Glomerular endothelial cell (primary cell): ENCODE data around the gene FAM124A. TPM values are rescaled to one million over a fixed set of nuclear protein-coding genes. Genes with fewer than 3 reads are reported as not detected.

ENCODE experiments used
- DNase-seq: peaks from one replicate; pipeline ENCODE4 v3.0.0-alpha.2; 2011; ENCODE audit warnings: low read depth, low spot score; ENCODE audit errors: extremely low read depth
- total RNA-seq: library from RNA; depleted of rRNA; stranded (reverse); fragments of >200 nt; gene quantifications from 2 replicates; pipeline ENCODE4 v1.2.3, GENCODE V29; 2015

The FAM124A gene
- total RNA-seq, 1 donor from 2014 or later, result 10.1 TPM

DNA sequence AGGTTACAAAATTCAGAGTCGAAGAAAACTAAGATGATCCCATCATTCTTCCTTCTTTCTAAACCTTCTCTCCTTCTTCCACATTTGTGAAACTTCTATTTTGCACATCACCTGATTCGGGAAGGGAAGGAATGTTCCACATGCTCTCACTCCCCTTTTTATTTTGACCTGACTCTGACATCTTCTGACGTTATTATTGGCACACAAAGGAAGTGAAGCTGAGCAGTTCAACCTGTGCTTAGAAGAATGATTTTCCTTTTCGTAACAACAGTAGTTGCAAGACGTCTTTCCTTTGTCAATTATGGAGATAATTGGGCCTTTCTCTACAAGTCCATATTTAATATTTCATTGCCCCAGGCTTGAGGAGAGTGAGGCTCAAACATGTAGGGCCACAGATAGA lies 18.0 kb downstream of the FAM124A start:
- no peak for DNase-seq

DNA sequence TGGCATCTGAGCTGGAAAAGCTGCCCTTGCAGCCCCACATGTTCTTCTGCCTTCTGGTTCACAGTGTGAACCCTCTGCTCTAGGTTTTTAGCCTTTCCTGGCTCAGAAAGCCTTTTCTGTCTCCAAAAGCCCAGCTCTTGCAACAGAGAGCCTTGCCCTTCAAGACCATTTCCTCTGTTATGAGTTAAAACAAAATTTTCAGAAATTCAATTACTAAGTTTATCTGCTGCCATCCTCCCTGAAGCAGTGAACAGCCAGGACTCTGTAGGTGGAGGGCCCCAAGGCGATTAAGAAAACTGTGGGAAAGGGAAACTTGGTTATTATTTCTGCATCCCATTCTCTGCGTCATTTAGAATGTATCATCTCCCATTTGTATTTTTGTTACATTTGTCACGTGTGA lies 18.8 kb downstream of the FAM124A start:
- no peak for DNase-seq

- DNase-seq, result no peak
These were observed 19.5 kb downstream of the FAM124A start for GRCh38 chr13:51241720-51242119.

- no peak for DNase-seq
These were observed 21.0 kb downstream of the FAM124A start for GRCh38 chr13:51243227-51243626.

DNA sequence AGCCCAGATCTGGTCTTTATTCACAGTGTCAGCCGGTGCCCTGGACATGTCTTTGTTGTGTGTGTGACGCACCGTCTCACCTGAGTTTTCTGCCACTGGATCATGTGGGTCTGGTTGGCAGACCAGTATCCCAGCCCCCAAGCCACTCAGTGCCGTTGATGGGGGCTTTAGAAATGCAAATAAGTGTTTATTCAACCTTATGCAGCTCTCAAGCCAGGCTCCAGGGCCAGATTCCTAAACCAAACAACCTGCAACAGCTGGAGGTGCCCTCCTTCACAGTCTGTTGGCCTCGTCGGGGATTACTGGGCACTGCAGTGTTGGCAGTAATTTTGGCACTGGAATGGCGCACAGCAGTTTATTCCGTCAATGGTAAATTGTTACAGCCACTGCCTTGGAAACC lies 21.6 kb downstream of the FAM124A start:
- DNase-seq, result no peak

- DNase-seq, result no peak
These were observed 22.6 kb downstream of the FAM124A start for GRCh38 chr13:51244637-51245405.

GRCh38 chr13:51245583-51245982 lies 23.4 kb downstream of the FAM124A start:
- DNase-seq, result no peak

DNA sequence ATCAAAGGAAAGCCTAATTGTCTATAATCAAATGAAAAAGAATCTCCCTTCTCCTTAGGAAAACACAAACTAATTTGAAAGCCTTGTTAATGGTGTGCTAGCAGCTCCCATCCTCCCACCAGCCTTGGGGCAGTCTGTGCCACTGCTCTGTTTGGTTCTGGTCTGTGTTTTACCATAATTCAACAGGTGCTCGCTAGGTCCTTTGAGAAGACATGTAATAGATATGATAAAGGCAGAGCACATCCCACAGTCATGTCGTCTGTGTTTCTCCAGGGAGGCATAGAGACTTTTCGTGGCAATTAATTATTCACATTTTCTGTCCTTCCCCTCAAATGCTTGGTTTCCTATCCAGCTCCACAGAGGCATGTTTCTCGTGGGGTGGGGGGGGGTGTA lies 23.8 kb downstream of the FAM124A start:
- no peak for DNase-seq

- no peak for DNase-seq
These were observed 24.4 kb downstream of the FAM124A start for GRCh38 chr13:51246418-51247277.

DNA sequence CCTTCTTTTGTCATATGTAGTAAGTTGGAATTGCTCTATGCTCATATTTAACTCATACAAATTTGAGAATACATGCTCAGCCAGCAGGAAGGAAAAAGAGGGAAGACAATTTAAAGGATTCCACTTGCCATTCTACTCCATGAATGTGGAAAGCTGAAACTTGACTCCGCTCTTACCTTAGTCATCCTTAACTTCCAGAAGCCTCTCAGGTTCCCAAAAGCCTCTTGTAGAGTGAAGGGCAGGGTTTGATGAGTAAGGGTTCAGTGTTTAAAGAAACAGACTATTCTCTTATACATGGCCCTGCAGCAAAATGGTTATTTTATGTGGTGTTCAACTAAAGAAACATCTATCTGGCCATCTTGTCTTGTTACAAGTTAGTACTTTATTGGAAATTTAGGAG lies 27.1 kb downstream of the FAM124A start:
- DNase-seq, result no peak

- DNase-seq, result no peak
These were observed 27.9 kb downstream of the FAM124A start for GRCh38 chr13:51249770-51250741.

DNA sequence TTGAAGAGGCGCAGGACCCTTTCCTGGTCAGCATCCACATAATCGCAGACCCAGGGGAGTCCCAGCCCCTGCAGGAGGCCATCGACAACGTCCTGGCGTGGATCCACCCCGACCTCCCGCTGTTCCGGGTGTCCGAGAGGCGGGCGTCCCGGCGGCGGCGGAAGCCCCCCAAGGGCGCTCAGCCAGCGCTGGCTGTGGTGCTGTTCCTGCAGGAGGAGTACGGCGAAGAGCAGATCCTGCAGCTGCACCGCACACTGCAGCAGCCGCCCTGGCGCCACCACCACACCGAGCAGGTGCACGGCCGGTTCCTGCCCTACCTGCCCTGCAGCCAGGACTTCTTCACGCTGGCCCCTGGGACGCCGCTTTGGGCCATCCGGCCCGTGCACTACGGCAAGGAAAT lies 29.3 kb downstream of the FAM124A start:
- DNase-seq, result no peak

DNA sequence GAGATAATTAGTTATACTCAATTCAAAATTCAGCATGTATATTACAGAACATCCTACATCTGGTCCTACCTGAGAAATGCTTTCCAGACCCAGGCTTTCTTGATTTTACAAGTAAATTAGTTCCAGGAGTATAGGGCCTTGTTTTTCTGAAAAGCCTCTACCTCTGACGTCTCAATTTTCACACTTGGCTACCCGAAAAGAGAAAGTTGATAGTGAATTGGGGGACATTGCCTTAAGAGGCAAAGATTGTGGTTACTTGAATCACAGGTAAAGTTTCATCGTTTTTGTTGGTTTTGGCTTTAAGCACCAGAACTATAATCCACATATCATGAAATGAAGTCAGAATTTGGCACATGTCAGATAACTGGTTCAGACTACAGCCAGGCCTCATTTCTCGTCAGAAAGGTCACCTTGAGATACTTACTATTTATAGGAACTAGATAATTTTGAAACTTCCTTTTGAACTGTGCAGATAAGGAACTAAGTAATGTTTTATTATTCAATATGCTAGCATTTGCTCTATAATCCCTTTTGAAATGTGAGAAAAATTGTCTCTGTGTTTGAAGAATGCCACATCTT lies 30.8 kb downstream of the FAM124A start:
- no peak for DNase-seq

- no peak for DNase-seq
These were observed 33.4 kb downstream of the FAM124A start for GRCh38 chr13:51255556-51255955.

DNA sequence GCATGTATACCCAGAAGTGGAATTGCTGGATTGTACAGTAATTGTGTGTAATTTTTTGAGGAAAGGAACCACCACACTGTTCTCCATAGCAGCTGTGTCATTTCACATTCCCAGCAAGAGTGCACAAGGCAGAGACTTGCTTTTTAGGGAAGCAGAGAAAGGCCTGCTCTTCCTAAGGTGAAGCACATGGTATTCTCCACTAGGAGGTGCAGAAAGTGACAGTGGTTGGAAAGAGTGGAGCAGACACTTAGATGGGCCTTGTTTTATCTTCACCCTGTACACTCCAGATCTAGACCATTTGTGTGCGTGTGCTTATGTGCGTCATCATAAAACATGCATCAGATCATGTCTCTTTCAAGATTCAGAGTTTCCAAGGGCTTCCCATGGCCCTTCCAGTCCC lies 35.0 kb downstream of the FAM124A start:
- DNase-seq, result no peak

GRCh38 chr13:51258612-51259548 lies 36.7 kb downstream of the FAM124A start:
- DNase-seq, result no peak

- DNase-seq, result no peak
These were observed 38.0 kb downstream of the FAM124A start for GRCh38 chr13:51260154-51260553.

DNA sequence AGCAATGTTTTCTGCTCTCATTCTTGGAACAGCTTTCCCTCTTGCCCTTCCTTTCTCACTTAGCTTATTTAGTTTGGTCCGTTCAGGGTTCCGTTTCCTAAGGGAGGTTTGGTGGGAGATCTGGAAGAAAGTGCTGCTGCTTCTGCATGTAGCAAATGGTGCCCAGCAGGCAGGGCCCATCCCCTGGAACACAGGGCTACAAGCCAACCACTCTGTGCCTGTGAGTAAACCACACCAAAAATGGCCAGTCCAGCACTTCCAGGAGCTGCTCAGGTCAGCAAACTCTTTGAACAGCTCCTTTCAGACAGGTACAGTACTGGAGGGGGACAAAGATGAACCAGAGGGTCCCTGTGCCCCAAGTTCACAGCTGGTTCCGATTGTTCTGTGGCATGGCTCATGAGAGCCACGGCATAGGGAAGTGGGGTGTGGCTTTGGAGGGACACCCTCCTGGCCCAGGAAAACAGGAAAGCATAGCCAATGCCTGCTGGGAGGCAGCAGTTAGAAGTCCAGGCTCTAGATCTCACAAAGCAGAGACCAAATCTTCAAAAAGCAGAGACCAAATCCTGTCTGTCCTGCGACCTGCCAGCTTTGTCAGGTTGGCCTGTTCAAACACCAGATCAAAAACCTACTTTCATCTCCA lies 39.5 kb downstream of the FAM124A start:
- DNase-seq, result no peak
